NOMO-1 treated with DMSO at 0.1 percent for 48 hours (cell line): ENCODE measurements around the gene GREM1.

Experiments
- DNase-seq: peaks from one replicate; lab custom pipeline; 2025; ENCODE audit not compliant: unreplicated experiment; lab: John Stamatoyannopoulos, UW

GREM1 gene

GRCh38 chr15:32694222-32694983, 23.4 kb upstream of the GREM1 start:
- DNase-seq: no peak

DNA sequence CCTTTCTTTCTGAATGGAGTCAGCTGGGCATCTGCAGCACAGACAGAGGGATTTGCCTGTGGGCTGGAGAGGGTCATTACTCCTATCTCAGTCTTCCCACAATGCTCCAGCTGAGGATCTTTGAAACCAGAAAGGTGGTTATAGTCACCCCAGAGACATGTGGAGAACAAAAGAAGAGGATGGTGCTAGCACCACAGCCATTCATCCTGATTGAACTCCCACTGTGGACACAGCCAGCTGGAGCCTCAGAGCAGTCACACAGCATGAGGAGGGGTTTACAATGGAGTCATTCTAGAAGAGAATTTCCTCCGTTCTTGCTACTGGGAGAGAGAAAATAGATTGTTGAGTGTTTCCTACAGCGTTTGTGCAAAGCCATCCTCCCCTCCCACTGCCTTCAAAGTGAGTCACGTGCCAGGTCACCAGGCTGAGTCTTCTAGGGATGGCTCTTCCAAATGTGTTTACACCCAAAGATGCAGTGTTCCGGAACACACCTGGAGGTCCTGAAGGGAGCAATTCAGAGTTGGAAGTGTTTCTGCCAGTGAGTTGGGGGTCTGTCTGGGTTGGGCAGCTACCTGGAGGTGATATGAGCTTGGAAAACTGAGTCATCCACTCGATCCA, 18.9 kb upstream of the GREM1 start:
- DNase-seq: no peak

- no peak for DNase-seq
Measured at GRCh38 chr15:32700501-32701150, 17.2 kb upstream of the GREM1 start.

DNA sequence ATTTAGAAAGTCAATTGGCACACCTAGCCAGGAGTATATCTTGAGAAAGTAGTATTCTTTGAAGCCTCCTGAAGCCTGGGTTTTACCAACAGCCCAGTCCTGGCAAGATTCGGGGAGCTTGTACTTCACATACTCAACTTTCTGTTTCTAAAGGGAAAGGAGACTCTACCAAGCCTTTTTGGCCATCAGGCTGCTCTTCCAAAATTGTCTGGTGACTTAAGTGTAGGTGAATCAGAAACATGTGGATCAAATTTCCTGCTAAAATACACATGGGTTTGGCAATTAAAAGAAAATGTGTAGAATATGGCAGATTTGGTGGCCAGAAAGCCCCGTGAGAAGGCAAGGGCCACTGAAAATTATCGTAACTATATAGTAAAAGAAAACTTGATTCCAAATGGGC, 15.9 kb upstream of the GREM1 start:
- no peak for DNase-seq

- DNase-seq: no peak
Measured at GRCh38 chr15:32704395-32704981, 13.3 kb upstream of the GREM1 start.

- DNase-seq: no peak
Measured at GRCh38 chr15:32705446-32705845, 12.4 kb upstream of the GREM1 start.

DNA sequence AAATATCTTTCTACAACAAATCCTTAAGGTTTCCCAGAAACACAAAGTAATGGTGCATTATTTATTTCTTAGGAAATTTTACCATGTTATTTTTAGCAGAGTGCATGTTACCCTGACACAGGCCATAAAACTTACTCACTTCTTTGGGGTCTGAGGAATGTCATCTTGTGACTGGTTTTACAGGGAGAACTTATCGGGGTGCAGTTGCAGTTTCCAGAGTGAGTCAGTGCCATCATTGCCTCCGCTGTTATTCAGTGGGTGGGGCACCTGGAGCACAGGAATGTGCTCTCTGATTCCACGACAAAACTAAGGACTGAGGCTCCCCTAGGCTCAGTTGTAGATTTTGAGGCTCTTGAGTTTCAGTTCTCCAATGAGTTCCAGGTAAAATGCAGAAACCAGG, 11.1 kb upstream of the GREM1 start:
- no peak for DNase-seq

GRCh38 chr15:32707436-32707835, 10.4 kb upstream of the GREM1 start:
- no peak for DNase-seq

DNA sequence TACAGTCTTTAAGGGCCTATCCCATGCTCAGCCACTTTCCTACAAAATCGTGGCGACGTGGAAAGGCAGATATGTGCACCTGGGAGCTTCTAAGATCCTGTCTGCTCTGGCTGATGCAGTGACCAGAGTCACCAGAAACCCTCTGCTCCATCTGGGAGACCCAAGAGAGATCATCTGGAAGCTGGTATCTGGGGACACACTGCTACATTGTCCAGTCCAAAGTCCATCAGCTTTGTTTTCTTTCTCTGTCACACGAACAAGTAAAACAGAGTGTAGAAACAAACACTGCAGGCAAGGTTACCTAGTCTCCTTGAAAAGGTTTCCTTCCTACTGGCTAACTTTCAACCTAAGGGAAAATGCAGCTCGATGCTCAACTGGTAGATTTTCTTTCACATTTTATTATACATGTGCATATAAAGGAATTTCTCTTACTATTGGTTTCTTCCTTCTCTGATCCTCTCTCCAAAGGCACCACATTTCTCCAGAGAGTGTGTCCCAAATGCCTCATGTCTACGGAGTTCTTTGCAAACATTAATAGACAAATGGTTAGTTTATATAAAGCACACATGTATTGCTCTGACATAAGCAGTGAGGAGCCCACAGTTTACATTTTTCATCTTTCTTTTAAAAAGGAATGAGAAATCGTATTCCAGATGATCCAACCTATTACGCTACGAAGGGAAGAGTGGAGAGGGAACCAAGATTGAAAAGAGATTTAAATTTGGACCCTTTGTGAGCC, 8.3 kb upstream of the GREM1 start:
- no peak for DNase-seq

GRCh38 chr15:32715276-32715675, 2.5 kb upstream of the GREM1 start:
- no peak for DNase-seq

GRCh38 chr15:32716216-32716914, 1.4 kb upstream of the GREM1 start:
- no peak for DNase-seq

- DNase-seq: peak; percentile 15
Measured at GRCh38 chr15:32716915-32717425, 834 bp upstream of the GREM1 start.

DNA sequence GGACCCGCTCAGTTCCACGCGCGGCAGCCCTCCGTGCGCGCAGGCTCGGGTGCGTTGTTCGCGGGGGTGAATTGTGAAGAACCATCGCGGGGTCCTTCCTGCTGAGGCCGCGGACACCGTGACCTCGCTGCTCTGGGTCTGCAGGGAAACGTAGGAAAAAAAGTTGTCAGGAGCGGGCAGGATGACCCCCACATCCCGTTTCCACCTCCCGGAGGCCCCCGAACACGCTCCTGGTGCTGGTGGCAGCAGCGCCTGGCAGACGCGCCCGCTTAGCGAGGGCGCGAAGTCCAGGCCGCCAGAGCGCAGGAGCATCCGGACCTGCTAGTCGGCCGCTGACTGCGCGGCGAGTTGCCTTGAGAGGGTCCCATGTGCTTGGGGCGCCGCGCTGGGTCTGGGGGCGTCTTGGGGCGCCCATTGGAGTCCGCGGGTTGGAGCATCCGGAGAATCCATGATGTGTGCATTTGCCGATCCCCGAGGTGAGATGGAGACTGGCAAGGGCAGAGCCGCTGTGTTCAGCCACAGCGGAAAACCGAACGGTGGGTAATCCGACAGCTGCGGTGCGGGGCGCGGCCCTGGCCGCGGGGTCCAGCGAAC, 520 bp downstream of the GREM1 start:
- DNase-seq: no peak

- peak; percentile 11 for DNase-seq
Measured at GRCh38 chr15:32718821-32719716, 1.3 kb downstream of the GREM1 start.

GRCh38 chr15:32721596-32721995, 3.8 kb downstream of the GREM1 start:
- DNase-seq: no peak

GRCh38 chr15:32722136-32722535, 4.3 kb downstream of the GREM1 start:
- DNase-seq: no peak

- DNase-seq: no peak
Measured at GRCh38 chr15:32723171-32723948, 5.6 kb downstream of the GREM1 start.

GRCh38 chr15:32729700-32730395, 12.0 kb downstream of the GREM1 start:
- DNase-seq: no peak
